OCI-LY7 (cell line): ENCODE data around the gene WFS1. TPM values are rescaled to one million over a fixed set of nuclear protein-coding genes. Genes with fewer than 3 reads are reported as not detected.

ENCODE experiments used
- BruUV-seq: library from RNA; stranded (reverse); fragments of 400-500 nt; replicated peaks from 2 replicates; lab custom pipeline; 2021; lab: Mats Ljungman, UMichigan
- CTCF ChIA-PET: fragments of 300-600 bp; sonication (Branson Sonifier 250); formaldehyde crosslinking; loops from one replicate; lab custom pipeline; 2022; ENCODE audit warnings: antibody characterized with exemption; ENCODE audit not compliant: unreplicated experiment; lab: Charles Lee
- POLR2A ChIA-PET: fragments of 300-600 bp; sonication (Branson Sonifier 250); formaldehyde crosslinking; loops from one replicate; lab custom pipeline; 2022; ENCODE audit warnings: antibody characterized with exemption; lab: Charles Lee
- DNase-seq: peaks from one replicate; pipeline ENCODE4 v3.0.0-alpha.2; 2015; ENCODE audit warnings: low spot score
- H2AFZ ChIP-seq: fragments of 200-600 bp; sonication (generic), shearing (Covaris generic); 2 replicates; pipeline ENCODE4 v1.6.1; 2014; ENCODE audit warnings: mild to moderate bottlenecking, antibody characterized with exemption, low read length, moderate library complexity
- H3K27ac ChIP-seq: fragments of 200-600 bp; sonication (generic); 2 replicates; pipeline ENCODE4 v1.5.1; 2014; ENCODE audit warnings: mixed run types, low read depth, mild to moderate bottlenecking, moderate library complexity, low read length, inconsistent platforms; ENCODE audit not compliant: poor library complexity, severe bottlenecking
- H3K36me3 ChIP-seq: fragments of 200-600 bp; sonication (generic); 2 replicates; pipeline ENCODE4 v1.6.1; 2014; ENCODE audit warnings: mild to moderate bottlenecking, antibody characterized with exemption, low read length, moderate library complexity, mixed read lengths; ENCODE audit not compliant: insufficient read depth
- H3K4me1 ChIP-seq: fragments of 200-600 bp; sonication (generic); 2 replicates; pipeline ENCODE4 v1.5.1; 2014; ENCODE audit warnings: mild to moderate bottlenecking, low read length; ENCODE audit not compliant: insufficient read depth, poor library complexity, severe bottlenecking
- H3K4me2 ChIP-seq: fragments of 200-600 bp; sonication (generic); 2 replicates; pipeline ENCODE4 v1.6.1; 2014; ENCODE audit warnings: mild to moderate bottlenecking, low read length
- H3K4me3 ChIP-seq: fragments of 200-600 bp; sonication (generic); 2 replicates; pipeline ENCODE4 v1.5.1; 2014; ENCODE audit warnings: mild to moderate bottlenecking, low read depth, low read length; ENCODE audit not compliant: poor library complexity, severe bottlenecking
- H3K79me2 ChIP-seq: fragments of 200-600 bp; sonication (generic); 2 replicates; pipeline ENCODE4 v1.6.1; 2016; ENCODE audit warnings: low read depth, mild to moderate bottlenecking, low read length, moderate library complexity, mixed read lengths; ENCODE audit not compliant: insufficient read depth
- H3K9me2 ChIP-seq: fragments of 200-600 bp; sonication (generic); 2 replicates; pipeline ENCODE4 v1.6.1; 2016; ENCODE audit warnings: mild to moderate bottlenecking, low read length, mixed read lengths; ENCODE audit not compliant: insufficient read depth
- H3K9me3 ChIP-seq: fragments of 200-600 bp; sonication (generic); 2 replicates; pipeline ENCODE4 v1.6.1; 2014; ENCODE audit warnings: mild to moderate bottlenecking, mixed run types, low read length, mixed read lengths
- H4K20me1 ChIP-seq: fragments of 200-600 bp; sonication (generic); 2 replicates; pipeline ENCODE4 v1.6.1; 2014; ENCODE audit warnings: mild to moderate bottlenecking, antibody characterized with exemption, low read length, moderate library complexity, mixed read lengths; ENCODE audit not compliant: insufficient read depth
- CTCF ChIP-seq: fragments of 200-600 bp; sonication (generic); conservative IDR thresholded peaks from 2 replicates; pipeline ENCODE4 v1.5.1; 2014; ENCODE audit warnings: mild to moderate bottlenecking, antibody characterized with exemption, low read length, moderate library complexity, mixed read lengths
- EZH2phosphoT487 ChIP-seq: fragments of 200-600 bp; sonication (generic); IDR thresholded peaks from 2 replicates; pipeline ENCODE4 v1.6.1; 2018; ENCODE audit warnings: low read depth, borderline replicate concordance, mild to moderate bottlenecking, mixed run types, antibody characterized with exemption, low read length, moderate library complexity, mixed read lengths
- intact Hi-C: fragments of 100-400 bp; cut with micrococcal nuclease; formaldehyde crosslinking; loops from one replicate; pipeline ENCODE4 v1.10.0; 2022; ENCODE audit not compliant: unreplicated experiment
- total RNA-seq, 2 experiments: library from RNA; depleted of rRNA in 1 of 2; stranded (reverse); fragments of >200 nt in 1 of 2; shearing (Covaris generic) in 1 of 2; gene quantifications; 2 replicates each; pipeline ENCODE4 v1.2.3, GENCODE V29; 2014 to 2022

Gene WFS1
- total RNA-seq, 2 experiments from 2014 or later = 6.1 to 14.5 TPM

- no peak overlapping the region for H3K27ac ChIP-seq
- TF ChIP-seq CTCF (no peak), EZH2phosphoT487 (no peak)
- no peak overlapping the region for H2AFZ ChIP-seq
- no peaks in the 10 kb centered on the region for H3K79me2 ChIP-seq
- no peak overlapping the region for H3K4me3 ChIP-seq
- H4K20me1 ChIP-seq = peaks cover 9% of the 10 kb centered on the region; the same call in 1 of the 2 replicates
- H3K9me2 ChIP-seq = no peaks in the 10 kb centered on the region
- intact Hi-C loops = no loop called here
- H3K4me2 ChIP-seq = peak overlapping the region; percentile 48
- CTCF ChIA-PET = interaction anchor here (0.6 kb wide), 1 partner anchor 795 kb away, joined by 4 read pairs; the partner anchor contains the start of gene GRPEL1
- BruUV-seq = no TSS peak
- H3K4me1 ChIP-seq = peaks cover 75% of the 10 kb centered on the region
- DNase-seq = no peak
- H3K36me3 ChIP-seq = no peaks in the 10 kb centered on the region
- POLR2A ChIA-PET = interaction anchor here (1.0 kb wide), 1 partner anchor 15 kb away, joined by 3 read pairs; no protein-coding TSS in a partner anchor
- H3K9me3 ChIP-seq = no peaks in the 10 kb centered on the region
Observed at GRCh38 chr4:6272863-6273660, 3.4 kb downstream of the WFS1 start.

GRCh38 chr4:6273661-6273990, 4.0 kb downstream of the WFS1 start:
- no peak for TF ChIP-seq EZH2phosphoT487
- no peak for TF ChIP-seq CTCF
- intact Hi-C loops = no loop called here
- H3K4me2 ChIP-seq = no peak overlapping the region

GRCh38 chr4:6275351-6275750, 5.7 kb downstream of the WFS1 start:
- Histone ChIP-seq H3K9me3 (no peaks in the 10 kb centered on the region), H3K4me2 (peak overlapping the region; percentile 91), H3K36me3 (no peaks in the 10 kb centered on the region), H3K27ac (peak overlapping the region; percentile 50), H4K20me1 (peaks cover 9% of the 10 kb centered on the region; the same call in 1 of the 2 replicates), H3K79me2 (no peaks in the 10 kb centered on the region), H2AFZ (no peak overlapping the region), H3K9me2 (no peaks in the 10 kb centered on the region), H3K4me3 (peak overlapping the region; percentile 47), H3K4me1 (peaks cover 69% of the 10 kb centered on the region)
- ChIA-PET CTCF (no interaction called here), POLR2A (interaction anchor here (0.7 kb wide), 2 partner anchors 27 to 1944 kb away, joined by 3 to 5 read pairs; no protein-coding TSS in a partner anchor)
- no TSS peak for BruUV-seq
- TF ChIP-seq EZH2phosphoT487 (no peak), CTCF (no peak)
- intact Hi-C loops = no loop called here
- DNase-seq = peak; percentile 72

More at GRCh38 chr4:6273661-6273990, 4.0 kb downstream of the WFS1 start:
- no peaks in the 10 kb centered on the region for H3K9me2 ChIP-seq
- CTCF ChIA-PET = interaction anchor here (0.6 kb wide), 1 partner anchor 794 kb away, joined by 4 read pairs; the partner anchor contains the start of gene GRPEL1
- no peak overlapping the region for H2AFZ ChIP-seq
- H3K4me3 ChIP-seq = no peak overlapping the region
- peaks cover 72% of the 10 kb centered on the region for H3K4me1 ChIP-seq
- H4K20me1 ChIP-seq = peaks cover 9% of the 10 kb centered on the region; the same call in 1 of the 2 replicates
- H3K79me2 ChIP-seq = no peaks in the 10 kb centered on the region
- no peak overlapping the region for H3K27ac ChIP-seq
- POLR2A ChIA-PET = no interaction called here
- DNase-seq = no peak
- no TSS peak for BruUV-seq
- H3K36me3 ChIP-seq = no peaks in the 10 kb centered on the region
- H3K9me3 ChIP-seq = no peaks in the 10 kb centered on the region
